Measurements from ENCODE around the gene RNF114.

DNA sequence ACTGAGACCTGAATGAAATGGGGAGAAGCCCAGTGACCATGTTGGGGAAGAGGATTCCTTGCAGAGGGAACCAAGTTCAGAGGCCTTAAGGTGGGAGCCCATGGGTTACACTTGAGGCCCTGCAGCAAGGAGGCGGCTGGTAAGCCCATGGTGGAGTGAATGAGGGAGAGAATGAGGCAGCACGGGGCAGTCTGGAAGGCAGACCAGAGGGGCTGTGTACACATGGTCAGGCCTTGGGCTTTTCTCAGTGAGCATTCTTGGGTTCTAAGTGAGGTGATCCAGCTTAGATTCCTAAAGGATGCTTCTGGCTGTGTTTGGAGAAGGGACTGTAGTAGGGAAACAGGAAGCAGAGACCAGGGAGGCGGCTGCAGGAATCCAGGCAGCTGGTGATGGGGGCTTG, 19.0 kb downstream of the RNF114 start:
- TF ChIP-seq NFYB (IDR thresholded peaks at IDR 0.05; ENCODE audit: insufficient read depth, low read depth, low read length): no peak
- no peak for TF ChIP-seq NRF1 (conservative IDR thresholded peaks at IDR 0.05; ENCODE audit: low read depth, low read length)
- TF ChIP-seq, protein P1, sequence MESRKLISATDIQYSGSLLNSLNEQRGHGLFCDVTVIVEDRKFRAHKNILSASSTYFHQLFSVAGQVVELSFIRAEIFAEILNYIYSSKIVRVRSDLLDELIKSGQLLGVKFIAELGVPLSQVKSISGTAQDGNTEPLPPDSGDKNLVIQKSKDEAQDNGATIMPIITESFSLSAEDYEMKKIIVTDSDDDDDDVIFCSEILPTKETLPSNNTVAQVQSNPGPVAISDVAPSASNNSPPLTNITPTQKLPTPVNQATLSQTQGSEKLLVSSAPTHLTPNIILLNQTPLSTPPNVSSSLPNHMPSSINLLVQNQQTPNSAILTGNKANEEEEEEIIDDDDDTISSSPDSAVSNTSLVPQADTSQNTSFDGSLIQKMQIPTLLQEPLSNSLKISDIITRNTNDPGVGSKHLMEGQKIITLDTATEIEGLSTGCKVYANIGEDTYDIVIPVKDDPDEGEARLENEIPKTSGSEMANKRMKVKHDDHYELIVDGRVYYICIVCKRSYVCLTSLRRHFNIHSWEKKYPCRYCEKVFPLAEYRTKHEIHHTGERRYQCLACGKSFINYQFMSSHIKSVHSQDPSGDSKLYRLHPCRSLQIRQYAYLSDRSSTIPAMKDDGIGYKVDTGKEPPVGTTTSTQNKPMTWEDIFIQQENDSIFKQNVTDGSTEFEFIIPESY (IDR thresholded peaks at IDR 0.05): no peak
- TF ChIP-seq SUZ12 (IDR thresholded peaks at IDR 0.05; ENCODE audit: unreplicated experiment): no peak
- TF ChIP-seq NFXL1 (IDR thresholded peaks at IDR 0.05; ENCODE audit: borderline replicate concordance): no peak
- TF ChIP-seq, protein P2, sequence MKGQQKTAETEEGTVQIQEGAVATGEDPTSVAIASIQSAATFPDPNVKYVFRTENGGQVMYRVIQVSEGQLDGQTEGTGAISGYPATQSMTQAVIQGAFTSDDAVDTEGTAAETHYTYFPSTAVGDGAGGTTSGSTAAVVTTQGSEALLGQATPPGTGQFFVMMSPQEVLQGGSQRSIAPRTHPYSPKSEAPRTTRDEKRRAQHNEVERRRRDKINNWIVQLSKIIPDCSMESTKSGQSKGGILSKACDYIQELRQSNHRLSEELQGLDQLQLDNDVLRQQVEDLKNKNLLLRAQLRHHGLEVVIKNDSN (IDR thresholded peaks at IDR 0.05; ENCODE audit: borderline replicate concordance, extremely low read length, insufficient read depth, low read depth, low read length): no peak

All from GM12878 (cell line).